Neuronal stem cell (in vitro differentiated cells): Measurements from ENCODE around the gene LHFPL5.

ENCODE experiments used
- DNase-seq: peaks from one replicate; pipeline ENCODE4 v3.0.0-alpha.2; 2013; ENCODE audit warnings: low spot score
- H2AFZ ChIP-seq: one replicate; pipeline ENCODE4 v1.6.1; 2013; ENCODE audit warnings: mild to moderate bottlenecking, low read length, inconsistent platforms
- H2AK5ac ChIP-seq: 2 replicates; pipeline ENCODE4 v1.6.1; 2013; ENCODE audit warnings: low read depth, mild to moderate bottlenecking, inconsistent platforms, low read length, moderate library complexity, mixed read lengths
- H2BK120ac ChIP-seq: 2 replicates; pipeline ENCODE4 v1.6.1; 2013; ENCODE audit warnings: low read depth, mild to moderate bottlenecking, inconsistent platforms, low read length, moderate library complexity, mixed read lengths
- H2BK12ac ChIP-seq: one replicate; pipeline ENCODE4 v1.6.1; 2013; ENCODE audit warnings: low read length, inconsistent platforms
- H2BK15ac ChIP-seq: 2 replicates; pipeline ENCODE4 v1.6.1; 2013; ENCODE audit warnings: mild to moderate bottlenecking, low read length, inconsistent platforms, mixed read lengths
- H2BK5ac ChIP-seq: one replicate; pipeline ENCODE4 v1.6.1; 2013; ENCODE audit warnings: inconsistent platforms, mild to moderate bottlenecking, low read length, moderate library complexity
- H3K14ac ChIP-seq: one replicate; pipeline ENCODE4 v1.6.1; 2013; ENCODE audit warnings: low read length, inconsistent platforms
- H3K18ac ChIP-seq: 2 replicates; pipeline ENCODE4 v1.6.1; 2013; ENCODE audit warnings: low read length, inconsistent platforms
- H3K23ac ChIP-seq: 2 replicates; pipeline ENCODE4 v1.6.1; 2013; ENCODE audit warnings: low read depth, mild to moderate bottlenecking, mixed read lengths, low read length, inconsistent platforms; ENCODE audit not compliant: poor library complexity
- H3K27ac ChIP-seq: replicated peaks from 3 replicates; pipeline ENCODE4 v1.5.1; 2013; ENCODE audit warnings: low read length, inconsistent platforms
- H3K27me3 ChIP-seq, 3 experiments: 2 replicates each; pipeline ENCODE4 v1.6.1; 2013; ENCODE audit warnings: low read length in 3 of 3, mild to moderate bottlenecking in 2 of 3, inconsistent platforms in 1 of 3, low read depth in 1 of 3, mixed read lengths in 1 of 3, moderate library complexity in 1 of 3; ENCODE audit not compliant: control insufficient read depth in 3 of 3, insufficient read depth in 3 of 3
- H3K36me3 ChIP-seq, 2 donors: replicated peaks in 1 of 2; 2 replicates each; pipeline ENCODE4 v1.6.1; 2013; ENCODE audit warnings: low read length in 2 of 2; ENCODE audit not compliant: control insufficient read depth in 2 of 2, insufficient read depth in 2 of 2
- H3K4ac ChIP-seq: 2 replicates; pipeline ENCODE4 v1.6.1; 2013; ENCODE audit warnings: inconsistent platforms, mild to moderate bottlenecking, low read length, moderate library complexity
- H3K4me1 ChIP-seq, 2 donors: 1 replicate in 1 of 2; 2 replicates in 1 of 2; pipeline ENCODE4 v1.6.1; 2013; ENCODE audit warnings: low read length in 2 of 2, low read depth in 1 of 2; ENCODE audit not compliant: control insufficient read depth in 2 of 2, insufficient read depth in 1 of 2
- H3K4me2 ChIP-seq: one replicate; pipeline ENCODE4 v1.6.1; 2013; ENCODE audit warnings: mild to moderate bottlenecking, low read length, inconsistent platforms; ENCODE audit not compliant: insufficient read depth, poor library complexity, severe bottlenecking
- H3K4me3 ChIP-seq, 2 donors: 2 replicates each; pipeline ENCODE4 v1.5.1; 2013; ENCODE audit warnings: low read length in 2 of 2, mild to moderate bottlenecking in 2 of 2, inconsistent platforms in 1 of 2, moderate library complexity in 1 of 2
- H3K79me1 ChIP-seq: one replicate; pipeline ENCODE4 v1.6.1; 2013; ENCODE audit warnings: low read depth, mild to moderate bottlenecking, inconsistent platforms, low read length, moderate library complexity
- H3K9ac ChIP-seq: one replicate; pipeline ENCODE4 v1.6.1; 2013; ENCODE audit warnings: mild to moderate bottlenecking, low read depth, low read length, inconsistent platforms; ENCODE audit not compliant: poor library complexity
- H3K9me3 ChIP-seq, 2 donors: replicated peaks in 1 of 2; 2 replicates each; pipeline versions ENCODE3 to v1.6.1; 2013; ENCODE audit warnings: low read length in 2 of 2, mild to moderate bottlenecking in 2 of 2, inconsistent platforms in 1 of 2, low read depth in 1 of 2, mixed read lengths in 1 of 2, moderate library complexity in 1 of 2; ENCODE audit not compliant: control insufficient read depth in 2 of 2, insufficient read depth in 1 of 2
- H4K8ac ChIP-seq: one replicate; pipeline ENCODE4 v1.6.1; 2013; ENCODE audit warnings: low read depth, mild to moderate bottlenecking, inconsistent platforms, low read length, moderate library complexity
- H4K91ac ChIP-seq: one replicate; pipeline ENCODE4 v1.6.1; 2013; ENCODE audit warnings: low read length, low read depth, mild to moderate bottlenecking, inconsistent platforms; ENCODE audit not compliant: poor library complexity
- WGBS, 2 donors: extraction: QIAGEN DNeasy Blood & Tissue Kit; methylation state at CpG; one replicate each; pipeline ENCODE4 v1.1.7; 2013; ENCODE audit warnings: missing lambda C conversion rate in 2 of 2, mixed read lengths in 1 of 2; ENCODE audit not compliant: insufficient read length in 2 of 2, insufficient replicate concordance in 1 of 2; ENCODE audit errors: extremely low coverage in 2 of 2; 5-methylcytosine and 5-hydroxymethylcytosine counted together

The LHFPL5 gene

GRCh38 chr6:35850208-35850607, 45.1 kb downstream of the LHFPL5 start:
- no peak overlapping the region for H3K27ac ChIP-seq
- H3K9ac ChIP-seq: no peak overlapping the region
- no peak for DNase-seq
- no peak overlapping the region for H3K4me2 ChIP-seq
- no CpG with 5 or more reads among the region's 2 CpGs for WGBS, 2 donors
- no peak overlapping the region for H2AK5ac ChIP-seq
- no peak overlapping the region for H4K8ac ChIP-seq
- H3K27me3 ChIP-seq: no peaks in the 10 kb centered on the region
- H3K4me3 ChIP-seq: no peak overlapping the region
- H2BK15ac ChIP-seq: no peak overlapping the region
- peaks cover 3 to 98% of the 10 kb centered on the region in 2 donors for H3K36me3 ChIP-seq
- no peak overlapping the region for H3K23ac ChIP-seq
- H3K79me1 ChIP-seq: no peaks in the 10 kb centered on the region
- no peak overlapping the region for H4K91ac ChIP-seq
- no peak overlapping the region for H3K14ac ChIP-seq
- no peak overlapping the region for H2BK12ac ChIP-seq
- no peak overlapping the region for H2BK5ac ChIP-seq
- peaks cover 0 to 12% of the 10 kb centered on the region in 2 donors for H3K9me3 ChIP-seq
- no peak overlapping the region for H2BK120ac ChIP-seq
- H3K4ac ChIP-seq: no peak overlapping the region
- no peak overlapping the region for H3K18ac ChIP-seq
- H3K4me1 ChIP-seq: peaks cover 0 to 2% of the 10 kb centered on the region in 2 donors
- no peak overlapping the region for H2AFZ ChIP-seq

DNA sequence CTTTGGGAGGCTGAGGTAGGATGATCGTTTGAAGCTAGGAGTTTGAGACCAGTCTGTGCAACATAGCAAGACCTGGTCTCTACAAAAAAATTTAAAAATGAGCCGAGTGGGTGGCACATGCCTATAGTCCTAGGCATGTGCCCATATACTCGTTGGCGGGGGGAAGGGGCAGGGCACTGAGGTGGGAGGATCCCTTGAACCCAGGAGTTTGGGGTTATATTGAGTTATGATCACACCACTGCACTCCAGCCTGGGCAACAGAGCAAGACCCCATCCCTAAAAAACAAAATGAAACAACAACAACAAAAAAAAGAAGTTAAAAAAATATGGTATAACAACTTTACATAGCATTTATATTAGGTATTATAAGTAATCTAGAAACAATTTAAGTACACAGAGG, 47.8 kb downstream of the LHFPL5 start:
- H2AFZ ChIP-seq: no peak overlapping the region
- H3K23ac ChIP-seq: no peak overlapping the region
- no peak overlapping the region for H2BK120ac ChIP-seq
- no peak overlapping the region for H2BK5ac ChIP-seq
- peaks cover 0 to 12% of the 10 kb centered on the region in 2 donors for H3K9me3 ChIP-seq
- H3K14ac ChIP-seq: no peak overlapping the region
- no peak overlapping the region for H2AK5ac ChIP-seq
- H4K91ac ChIP-seq: no peak overlapping the region
- no peak overlapping the region for H2BK12ac ChIP-seq
- H3K18ac ChIP-seq: no peak overlapping the region
- no CpG with 5 or more reads among the region's 4 CpGs for WGBS, 2 donors
- no peak overlapping the region for H3K4me3 ChIP-seq
- H3K9ac ChIP-seq: no peak overlapping the region
- no peak overlapping the region for H3K4ac ChIP-seq
- H3K27me3 ChIP-seq: no peaks in the 10 kb centered on the region
- no peak overlapping the region for H2BK15ac ChIP-seq
- H3K4me2 ChIP-seq: no peak overlapping the region
- H4K8ac ChIP-seq: no peak overlapping the region
- DNase-seq: no peak
- H3K36me3 ChIP-seq: peaks cover 8 to 100% of the 10 kb centered on the region in 2 donors
- no peaks in the 10 kb centered on the region for H3K79me1 ChIP-seq
- H3K27ac ChIP-seq: no peak overlapping the region
- H3K4me1 ChIP-seq: peaks cover 0 to 2% of the 10 kb centered on the region in 2 donors

- Histone ChIP-seq H2BK5ac (no peak overlapping the region), H3K27me3 (no peaks in the 10 kb centered on the region), H2BK120ac (no peak overlapping the region), H3K4me1 (peaks cover 0 to 2% of the 10 kb centered on the region in 2 donors), H3K9me3 (no peaks in the 10 kb centered on the region), H4K91ac (no peak overlapping the region), H2AFZ (no peak overlapping the region), H3K27ac (no peak overlapping the region), H4K8ac (no peak overlapping the region), H3K79me1 (no peaks in the 10 kb centered on the region), H3K4me2 (no peak overlapping the region), H3K23ac (no peak overlapping the region), H2BK12ac (no peak overlapping the region), H2BK15ac (no peak overlapping the region), H3K9ac (no peak overlapping the region), H3K4ac (no peak overlapping the region), H2AK5ac (no peak overlapping the region), H3K18ac (no peak overlapping the region), H3K4me3 (no peak overlapping the region), H3K36me3 (peaks cover 17 to 99% of the 10 kb centered on the region in 2 donors), H3K14ac (no peak overlapping the region)
- no peak for DNase-seq
- WGBS, 2 donors: no CpG with 5 or more reads among the region's 1 CpG
These were observed 51.1 kb downstream of the LHFPL5 start for GRCh38 chr6:35856250-35856649.

DNA sequence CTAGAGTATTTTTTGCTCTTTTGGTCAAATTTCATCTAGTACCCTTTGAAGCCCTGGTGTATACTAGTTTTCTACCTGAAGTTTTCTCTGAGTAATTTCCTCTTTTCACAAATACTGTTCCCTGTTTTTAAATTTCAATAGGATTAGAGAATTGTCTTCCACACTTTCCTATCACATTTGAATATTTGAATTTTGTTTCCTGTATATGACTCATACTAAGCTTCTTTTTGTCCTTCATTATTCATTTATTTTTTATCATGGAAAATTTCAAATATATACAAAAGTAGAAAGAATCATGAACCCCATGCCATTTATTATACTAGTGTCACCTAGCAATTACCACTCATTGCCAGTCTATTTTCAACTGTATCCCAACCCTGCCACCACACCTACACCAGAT, 52.7 kb downstream of the LHFPL5 start:
- H2BK5ac ChIP-seq: no peak overlapping the region
- H3K23ac ChIP-seq: no peak overlapping the region
- no peak overlapping the region for H3K4ac ChIP-seq
- H3K9me3 ChIP-seq: no peaks in the 10 kb centered on the region
- no peak overlapping the region for H2AFZ ChIP-seq
- H3K4me3 ChIP-seq: no peak overlapping the region
- H3K27me3 ChIP-seq: no peaks in the 10 kb centered on the region
- no peak for DNase-seq
- no peak overlapping the region for H4K8ac ChIP-seq
- H2BK120ac ChIP-seq: no peak overlapping the region
- H3K18ac ChIP-seq: no peak overlapping the region
- no peak overlapping the region for H3K9ac ChIP-seq
- H2BK12ac ChIP-seq: no peak overlapping the region
- no peak overlapping the region for H3K27ac ChIP-seq
- no peak overlapping the region for H4K91ac ChIP-seq
- no peak overlapping the region for H3K14ac ChIP-seq
- H2BK15ac ChIP-seq: no peak overlapping the region
- no peaks in the 10 kb centered on the region for H3K4me1 ChIP-seq
- H3K79me1 ChIP-seq: peaks cover 5% of the 10 kb centered on the region
- no peak overlapping the region for H3K4me2 ChIP-seq
- peaks cover 25 to 99% of the 10 kb centered on the region in 2 donors for H3K36me3 ChIP-seq
- no peak overlapping the region for H2AK5ac ChIP-seq
